Vagina (tissue), 2 donors: Measurements from ENCODE around the gene SNF8.

Experiments used
- POLR2A ChIP-seq, 2 donors: fragments of 450-650 bp; IDR thresholded peaks; one replicate each; pipeline ENCODE4 v1.6.1; 2017; ENCODE audit warnings: antibody characterized with exemption in 2 of 2, mild to moderate bottlenecking in 2 of 2, moderate library complexity in 2 of 2
- POLR2AphosphoS5 ChIP-seq, 2 donors: sonication (generic); formaldehyde crosslinking; IDR thresholded peaks; one replicate each; pipeline ENCODE4 v1.9.0; 2017; ENCODE audit warnings: antibody characterized with exemption in 2 of 2, mild to moderate bottlenecking in 2 of 2, low read depth in 1 of 2; ENCODE audit not compliant: insufficient read depth in 1 of 2
- TF ChIP-seq, protein P1 (sequence below), 3 experiments: fragments of 450-650 bp in 2 of 3; fragments of 200-600 bp in 1 of 3; sonication (generic) in 1 of 3; IDR thresholded peaks; one replicate each; pipeline ENCODE4 v1.5.1; 2017 to 2019; ENCODE audit warnings: antibody characterized with exemption in 3 of 3, mild to moderate bottlenecking in 2 of 3, moderate library complexity in 2 of 3

DNA sequence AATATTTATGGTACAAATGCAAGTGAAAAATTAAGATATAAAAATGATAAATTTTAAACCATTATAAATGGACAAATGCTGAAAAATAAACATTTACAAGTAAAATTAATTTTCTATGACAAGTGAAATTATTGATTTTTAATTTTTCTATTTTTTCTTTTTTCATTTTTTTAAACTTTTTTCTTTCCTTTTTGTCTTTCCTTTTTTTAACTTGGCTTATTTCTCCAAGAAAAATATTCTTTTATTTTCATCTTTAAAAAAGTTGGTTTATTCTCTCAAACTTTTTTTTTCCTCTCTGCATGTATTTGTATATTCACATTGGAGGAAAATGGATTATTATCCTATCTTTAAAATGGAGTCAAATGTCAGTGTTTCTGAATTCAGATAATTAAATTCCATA lies 48.7 kb upstream of the SNF8 start:
- TF ChIP-seq, protein P1, sequence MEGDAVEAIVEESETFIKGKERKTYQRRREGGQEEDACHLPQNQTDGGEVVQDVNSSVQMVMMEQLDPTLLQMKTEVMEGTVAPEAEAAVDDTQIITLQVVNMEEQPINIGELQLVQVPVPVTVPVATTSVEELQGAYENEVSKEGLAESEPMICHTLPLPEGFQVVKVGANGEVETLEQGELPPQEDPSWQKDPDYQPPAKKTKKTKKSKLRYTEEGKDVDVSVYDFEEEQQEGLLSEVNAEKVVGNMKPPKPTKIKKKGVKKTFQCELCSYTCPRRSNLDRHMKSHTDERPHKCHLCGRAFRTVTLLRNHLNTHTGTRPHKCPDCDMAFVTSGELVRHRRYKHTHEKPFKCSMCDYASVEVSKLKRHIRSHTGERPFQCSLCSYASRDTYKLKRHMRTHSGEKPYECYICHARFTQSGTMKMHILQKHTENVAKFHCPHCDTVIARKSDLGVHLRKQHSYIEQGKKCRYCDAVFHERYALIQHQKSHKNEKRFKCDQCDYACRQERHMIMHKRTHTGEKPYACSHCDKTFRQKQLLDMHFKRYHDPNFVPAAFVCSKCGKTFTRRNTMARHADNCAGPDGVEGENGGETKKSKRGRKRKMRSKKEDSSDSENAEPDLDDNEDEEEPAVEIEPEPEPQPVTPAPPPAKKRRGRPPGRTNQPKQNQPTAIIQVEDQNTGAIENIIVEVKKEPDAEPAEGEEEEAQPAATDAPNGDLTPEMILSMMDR (IDR thresholded peaks at IDR 0.05): no peak
- no peak for TF ChIP-seq POLR2A (IDR thresholded peaks at IDR 0.05)
- no peak for TF ChIP-seq POLR2AphosphoS5 (IDR thresholded peaks at IDR 0.05; ENCODE audit: insufficient read depth in 1 of 2, low read depth in 1 of 2)
